GM18502 (cell line): ENCODE results near the gene DEFB125.
"Not testable (repeated sequence)": the region's sequence is repeated elsewhere in the genome, so short reads cannot be mapped to it uniquely, and the experiment has no call there.

Experiments used
- ATAC-seq: cut with Tn5 transposase; IDR thresholded peaks from one replicate; pipeline ENCODE4 v1.9.1; 2021; ENCODE audit warnings: mild to moderate bottlenecking; ENCODE audit not compliant: unreplicated experiment, poor library complexity

The DEFB125 gene

GRCh38 chr20:87401-87800 is at the start of gene DEFB125:
TSS of gene DEFB125 (plus strand) at chr20:87672. CDS start at chr20:87710, 38 bp downstream.
- no peak for ATAC-seq

GRCh38 chr20:60035-60918 is 27.2 kb upstream of the DEFB125 start:
- no peak for ATAC-seq

- no peak for ATAC-seq
Measured at GRCh38 chr20:61230-61629, 26.2 kb upstream of the DEFB125 start.

GRCh38 chr20:61757-62156 is 25.7 kb upstream of the DEFB125 start:
- no peak for ATAC-seq

- ATAC-seq = no peak
Measured at GRCh38 chr20:62487-62886, 25.0 kb upstream of the DEFB125 start.

- ATAC-seq = no peak
Measured at GRCh38 chr20:64026-64603, 23.4 kb upstream of the DEFB125 start.

- ATAC-seq = no peak
Measured at GRCh38 chr20:64766-65322, 22.6 kb upstream of the DEFB125 start.

GRCh38 chr20:77231-77630 is 10.2 kb upstream of the DEFB125 start:
- no peak for ATAC-seq

- ATAC-seq = no peak
Measured at GRCh38 chr20:78338-78737, 9.1 kb upstream of the DEFB125 start.

GRCh38 chr20:79565-79964 is 7.9 kb upstream of the DEFB125 start:
- ATAC-seq = no peak

GRCh38 chr20:90651-91050 is 3.2 kb downstream of the DEFB125 start:
- no peak for ATAC-seq

GRCh38 chr20:93641-94040 is 6.2 kb downstream of the DEFB125 start:
- ATAC-seq = no peak

GRCh38 chr20:95215-95614 is 7.7 kb downstream of the DEFB125 start:
- no peak for ATAC-seq

- not testable (repeated sequence) for ATAC-seq
Measured at GRCh38 chr20:97691-98090, 10.2 kb downstream of the DEFB125 start.

- ATAC-seq = no peak
Measured at GRCh38 chr20:101975-102374, 14.5 kb downstream of the DEFB125 start.

- ATAC-seq = no peak
Measured at GRCh38 chr20:103456-103855, 16.0 kb downstream of the DEFB125 start.

- no peak for ATAC-seq
Measured at GRCh38 chr20:112396-112795, 24.9 kb downstream of the DEFB125 start.

GRCh38 chr20:117518-117917 is 30.0 kb downstream of the DEFB125 start:
- no peak for ATAC-seq

GRCh38 chr20:129786-130323 is 42.4 kb downstream of the DEFB125 start:
- not testable (repeated sequence) for ATAC-seq

GRCh38 chr20:137668-138490 is 50.4 kb downstream of the DEFB125 start:
- no peak for ATAC-seq
